ENCODE results near the gene PIRT. TPM values are rescaled to one million over a fixed set of nuclear protein-coding genes. Genes with fewer than 3 reads are reported as not detected.

PIRT gene
- total RNA-seq, 1 donor from 2014 or later: not detected

DNA sequence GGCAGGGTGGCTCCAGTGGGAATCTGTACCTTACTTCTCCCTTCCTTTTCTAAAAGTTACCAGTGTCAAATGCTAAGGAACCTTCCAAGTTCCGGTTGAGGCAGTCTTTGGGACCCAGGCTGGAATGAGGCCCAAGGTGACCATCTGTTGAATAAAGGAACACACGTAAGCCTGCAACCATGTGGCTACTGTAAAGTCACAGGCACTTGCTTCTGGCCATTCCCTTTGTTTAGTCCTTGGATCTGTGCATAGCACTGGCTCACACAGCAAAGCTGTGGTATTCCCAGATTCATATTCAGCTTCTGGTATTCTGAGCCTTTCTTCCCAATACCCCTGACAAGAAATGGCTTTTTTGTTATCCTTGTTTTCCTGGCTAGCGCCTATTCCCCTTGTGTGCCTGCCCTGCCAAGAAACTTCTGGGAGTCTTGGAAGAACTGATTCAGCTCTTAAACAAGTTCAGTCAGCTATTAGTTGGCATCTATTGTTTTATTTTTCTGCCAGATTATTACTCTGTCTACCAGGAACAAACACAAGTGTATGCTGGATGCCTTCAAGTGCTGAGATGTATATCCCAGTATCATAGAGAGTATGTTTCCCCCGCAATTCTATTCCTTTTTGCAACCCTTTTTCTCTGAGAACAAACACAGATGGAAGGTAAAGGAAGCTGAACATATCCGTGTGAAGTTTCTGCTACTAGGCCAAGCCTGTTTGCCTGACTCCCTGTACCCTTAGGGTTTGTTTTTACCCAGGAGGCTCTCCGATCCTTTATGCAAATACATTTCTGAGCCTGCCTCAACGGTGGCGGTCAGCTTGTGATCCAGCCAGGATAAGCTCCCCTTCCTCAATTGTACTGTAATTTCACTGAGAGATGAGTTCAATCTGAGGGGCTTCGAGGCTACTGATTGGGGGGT is 47.1 kb downstream of the PIRT start:
- TF ChIP-seq, protein P1, sequence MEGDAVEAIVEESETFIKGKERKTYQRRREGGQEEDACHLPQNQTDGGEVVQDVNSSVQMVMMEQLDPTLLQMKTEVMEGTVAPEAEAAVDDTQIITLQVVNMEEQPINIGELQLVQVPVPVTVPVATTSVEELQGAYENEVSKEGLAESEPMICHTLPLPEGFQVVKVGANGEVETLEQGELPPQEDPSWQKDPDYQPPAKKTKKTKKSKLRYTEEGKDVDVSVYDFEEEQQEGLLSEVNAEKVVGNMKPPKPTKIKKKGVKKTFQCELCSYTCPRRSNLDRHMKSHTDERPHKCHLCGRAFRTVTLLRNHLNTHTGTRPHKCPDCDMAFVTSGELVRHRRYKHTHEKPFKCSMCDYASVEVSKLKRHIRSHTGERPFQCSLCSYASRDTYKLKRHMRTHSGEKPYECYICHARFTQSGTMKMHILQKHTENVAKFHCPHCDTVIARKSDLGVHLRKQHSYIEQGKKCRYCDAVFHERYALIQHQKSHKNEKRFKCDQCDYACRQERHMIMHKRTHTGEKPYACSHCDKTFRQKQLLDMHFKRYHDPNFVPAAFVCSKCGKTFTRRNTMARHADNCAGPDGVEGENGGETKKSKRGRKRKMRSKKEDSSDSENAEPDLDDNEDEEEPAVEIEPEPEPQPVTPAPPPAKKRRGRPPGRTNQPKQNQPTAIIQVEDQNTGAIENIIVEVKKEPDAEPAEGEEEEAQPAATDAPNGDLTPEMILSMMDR (IDR thresholded peaks at IDR 0.05): no peak
- H3K4me3 Mint-ChIP-seq (ENCODE audit: unreplicated experiment): no peak overlapping the region
- no peaks in the 10 kb centered on the region for H3K36me3 Mint-ChIP-seq (ENCODE audit: unreplicated experiment)
- H3K9me3 Mint-ChIP-seq (ENCODE audit: unreplicated experiment): no peaks in the 10 kb centered on the region
- DNase-seq (ENCODE audit: extremely low spot score, unreplicated experiment): no peak
- H3K27ac Mint-ChIP-seq (ENCODE audit: unreplicated experiment): no peak overlapping the region
- H3K4me1 Mint-ChIP-seq (ENCODE audit: unreplicated experiment): no peaks in the 10 kb centered on the region
- H3K27me3 Mint-ChIP-seq (ENCODE audit: unreplicated experiment): no peaks in the 10 kb centered on the region

DNA sequence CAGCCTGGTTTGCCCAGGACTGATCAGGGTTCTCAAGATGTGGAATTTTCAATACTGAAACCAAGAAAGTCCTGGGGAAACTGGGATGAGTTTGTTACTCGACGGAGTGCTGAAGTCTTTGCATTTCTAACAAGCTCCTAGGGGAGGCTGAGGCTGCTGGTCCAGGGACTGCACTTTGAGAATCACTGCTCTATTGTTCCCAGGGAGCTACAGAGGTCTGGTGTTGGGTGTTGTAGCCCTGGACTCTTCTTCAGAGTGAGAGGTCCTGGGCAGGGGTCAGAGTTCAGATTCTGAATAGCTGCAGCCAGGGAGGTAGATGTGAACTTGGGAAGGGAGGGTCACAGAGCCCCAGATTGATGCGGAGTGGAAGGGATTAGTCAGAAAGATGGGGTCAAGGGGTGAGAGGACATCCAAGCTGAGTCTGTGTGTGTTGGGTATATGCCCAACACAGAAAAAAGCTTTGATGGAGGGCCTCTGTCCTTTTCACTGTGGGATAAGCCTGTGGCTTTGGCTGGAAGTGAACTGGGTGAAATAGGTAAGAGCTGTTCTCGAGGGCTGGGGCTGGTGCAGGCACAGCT is 48.1 kb downstream of the PIRT start:
- Mint-ChIP-seq H3K4me3 (ENCODE audit: unreplicated experiment) (no peak overlapping the region), H3K9me3 (ENCODE audit: unreplicated experiment) (no peaks in the 10 kb centered on the region), H3K27ac (ENCODE audit: unreplicated experiment) (no peak overlapping the region), H3K4me1 (ENCODE audit: unreplicated experiment) (no peaks in the 10 kb centered on the region), H3K27me3 (ENCODE audit: unreplicated experiment) (no peaks in the 10 kb centered on the region), H3K36me3 (ENCODE audit: unreplicated experiment) (no peaks in the 10 kb centered on the region)
- no peak for DNase-seq (ENCODE audit: extremely low spot score, unreplicated experiment)
- TF ChIP-seq, protein P1 (IDR thresholded peaks at IDR 0.05): no peak

DNA sequence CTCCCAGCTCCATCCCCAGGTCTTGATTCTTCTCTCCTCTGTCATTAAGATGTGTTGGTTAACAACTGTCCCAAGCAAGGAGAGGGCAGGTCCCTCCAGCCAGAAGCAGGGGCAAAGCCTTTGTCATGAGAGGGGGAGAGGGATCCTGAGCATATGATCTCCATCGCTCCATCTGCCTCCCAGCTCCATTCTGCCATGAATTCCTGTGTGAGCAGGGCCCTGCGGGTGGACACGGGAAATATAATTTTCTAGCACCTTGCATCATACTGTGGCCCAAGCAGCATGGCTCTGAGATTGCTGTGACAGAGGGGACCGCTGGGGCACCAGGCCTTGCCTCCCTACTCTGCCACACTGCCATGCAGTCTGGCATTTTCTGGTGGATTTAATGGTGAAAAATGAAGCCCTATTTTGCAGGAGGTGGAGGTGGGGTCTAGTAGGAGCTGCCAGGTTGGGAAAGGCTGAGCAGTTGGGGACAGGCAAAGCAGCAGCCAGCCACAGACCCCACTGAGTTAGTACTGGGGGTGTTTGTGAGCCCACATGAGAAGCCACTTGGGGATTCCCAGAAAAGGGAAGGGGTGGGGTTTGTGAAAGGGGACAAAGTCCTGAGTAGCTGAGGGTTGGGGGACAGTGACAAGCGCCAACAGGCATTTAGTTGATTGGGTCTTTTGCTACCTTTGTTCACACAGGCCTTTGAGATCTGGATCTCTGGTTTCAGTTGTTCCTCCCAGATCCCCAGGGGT is 50.4 kb downstream of the PIRT start:
- Mint-ChIP-seq H3K36me3 (ENCODE audit: unreplicated experiment) (no peaks in the 10 kb centered on the region), H3K4me3 (ENCODE audit: unreplicated experiment) (no peak overlapping the region), H3K4me1 (ENCODE audit: unreplicated experiment) (no peaks in the 10 kb centered on the region), H3K27ac (ENCODE audit: unreplicated experiment) (no peak overlapping the region), H3K27me3 (ENCODE audit: unreplicated experiment) (no peaks in the 10 kb centered on the region), H3K9me3 (ENCODE audit: unreplicated experiment) (no peaks in the 10 kb centered on the region)
- DNase-seq (ENCODE audit: extremely low spot score, unreplicated experiment): no peak
- TF ChIP-seq, protein P1 (IDR thresholded peaks at IDR 0.05): no peak

DNA sequence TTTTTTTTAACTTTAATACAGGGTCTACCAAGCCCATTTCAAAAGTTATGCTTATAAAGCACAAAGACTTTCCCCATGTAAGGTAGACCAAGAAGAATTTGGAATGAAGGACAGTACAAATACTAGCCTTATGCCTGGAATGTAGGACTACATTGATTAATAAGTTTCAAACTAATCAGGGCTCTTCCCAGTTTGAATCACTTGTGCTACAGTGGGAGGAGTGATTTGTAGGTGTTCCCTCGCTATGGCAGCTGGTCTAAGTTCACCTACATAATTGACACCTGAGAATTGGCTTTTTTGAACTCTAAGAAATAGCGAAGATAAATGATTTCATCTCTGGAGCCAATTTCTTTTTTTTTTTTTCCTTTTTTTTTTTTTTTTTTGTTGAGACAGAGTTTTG is 52.6 kb downstream of the PIRT start:
- no peak overlapping the region for H3K27ac Mint-ChIP-seq (ENCODE audit: unreplicated experiment)
- no peaks in the 10 kb centered on the region for H3K4me1 Mint-ChIP-seq (ENCODE audit: unreplicated experiment)
- H3K9me3 Mint-ChIP-seq (ENCODE audit: unreplicated experiment): no peaks in the 10 kb centered on the region
- DNase-seq (ENCODE audit: extremely low spot score, unreplicated experiment): no peak
- TF ChIP-seq, protein P1 (IDR thresholded peaks at IDR 0.05): no peak
- no peaks in the 10 kb centered on the region for H3K36me3 Mint-ChIP-seq (ENCODE audit: unreplicated experiment)
- no peaks in the 10 kb centered on the region for H3K27me3 Mint-ChIP-seq (ENCODE audit: unreplicated experiment)
- H3K4me3 Mint-ChIP-seq (ENCODE audit: unreplicated experiment): no peak overlapping the region

DNA sequence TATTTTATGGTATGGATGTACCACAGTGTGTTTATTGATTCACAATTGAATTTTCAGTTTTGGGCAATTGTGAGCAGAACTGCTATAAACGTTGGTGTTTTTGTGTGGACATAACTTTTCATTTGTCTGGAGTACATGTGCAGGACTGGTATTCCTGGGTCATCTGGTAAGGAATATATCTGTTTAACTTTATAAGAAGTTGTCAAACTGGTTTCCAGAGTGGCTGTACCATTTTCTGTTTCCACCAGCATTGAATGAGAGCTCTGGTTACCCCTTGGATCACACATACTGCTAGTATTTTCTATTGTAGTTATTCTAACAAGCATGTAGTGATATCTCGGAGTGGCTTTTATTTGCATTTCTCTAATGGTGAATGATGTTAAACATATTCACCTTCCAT is 58.3 kb downstream of the PIRT start:
- no peak overlapping the region for H3K4me3 Mint-ChIP-seq (ENCODE audit: unreplicated experiment)
- no peak for DNase-seq (ENCODE audit: extremely low spot score, unreplicated experiment)
- no peak overlapping the region for H3K27ac Mint-ChIP-seq (ENCODE audit: unreplicated experiment)
- H3K4me1 Mint-ChIP-seq (ENCODE audit: unreplicated experiment): no peaks in the 10 kb centered on the region
- no peaks in the 10 kb centered on the region for H3K36me3 Mint-ChIP-seq (ENCODE audit: unreplicated experiment)
- no peaks in the 10 kb centered on the region for H3K27me3 Mint-ChIP-seq (ENCODE audit: unreplicated experiment)
- H3K9me3 Mint-ChIP-seq (ENCODE audit: unreplicated experiment): peaks cover 9% of the 10 kb centered on the region
- TF ChIP-seq, protein P1 (IDR thresholded peaks at IDR 0.05): no peak
